Stimulated activated CD4-positive, alpha-beta T cell treated with anti-CD3 and anti-CD28 coated beads, Interleukin-1b, Interleukin-23, amount 100 ng/mL, for 1 hour (primary cell): ENCODE measurements around the gene KIF11.
"Not testable (repeated sequence)": the region's sequence is repeated elsewhere in the genome, so short reads cannot be mapped to it uniquely, and the experiment has no call there.

Experiments used
- DNase-seq, 2 donors: peaks; one replicate each; pipeline ENCODE4 v3.0.0-alpha.2; 2020; ENCODE audit warnings: low read depth in 2 of 2

KIF11 gene

GRCh38 chr10:92590623-92591549, 2.0 kb upstream of the KIF11 start:
- no peak for DNase-seq

- peak; percentile 65 to 70 for DNase-seq
These were observed 1.3 kb upstream of the KIF11 start for GRCh38 chr10:92591550-92592022.

DNA sequence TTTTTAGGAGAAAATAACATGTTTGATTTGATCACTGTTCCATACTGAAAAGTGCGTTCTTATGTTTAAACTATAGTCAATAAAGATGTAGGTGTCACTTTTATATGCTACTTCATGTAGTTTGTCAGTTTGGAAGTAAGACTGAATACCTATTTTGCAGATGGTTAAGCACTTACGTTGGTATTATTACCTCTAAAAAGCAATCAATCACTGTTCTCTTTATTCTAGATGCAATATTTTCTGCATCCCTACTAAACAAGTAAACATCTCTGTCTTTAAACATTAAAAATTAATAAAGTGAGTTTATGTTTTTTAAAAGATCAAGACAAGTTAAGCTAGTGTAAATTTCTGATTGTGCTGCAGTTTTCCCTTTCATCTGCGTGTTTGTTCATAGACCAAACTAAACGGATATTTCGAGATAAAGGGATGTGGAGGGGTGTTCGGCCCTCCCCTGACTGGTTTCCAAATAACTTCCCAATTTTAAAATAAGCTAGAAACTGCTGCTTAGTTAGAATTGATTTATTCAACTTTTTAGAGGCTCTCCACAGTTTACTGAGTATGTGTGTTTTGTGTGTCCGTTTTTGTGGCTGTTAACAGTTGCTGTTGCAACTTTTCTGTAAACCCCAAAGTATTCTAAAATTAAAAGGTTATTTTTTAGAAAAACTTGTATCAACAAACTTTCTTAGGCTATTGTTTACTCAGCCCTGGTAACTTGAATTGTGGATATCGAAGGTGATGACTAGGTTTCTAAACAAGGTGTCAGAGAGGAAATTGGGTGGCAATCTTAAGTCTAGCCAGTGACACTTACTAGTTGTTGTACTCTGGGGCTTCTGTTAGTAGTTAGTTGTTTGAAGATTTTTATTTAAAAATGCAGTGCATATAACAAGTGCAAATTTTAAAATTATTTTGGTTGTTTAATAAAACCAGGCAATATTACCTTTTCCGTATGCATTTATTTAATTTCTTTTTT, 974 bp downstream of the KIF11 start:
- DNase-seq, result no peak

DNA sequence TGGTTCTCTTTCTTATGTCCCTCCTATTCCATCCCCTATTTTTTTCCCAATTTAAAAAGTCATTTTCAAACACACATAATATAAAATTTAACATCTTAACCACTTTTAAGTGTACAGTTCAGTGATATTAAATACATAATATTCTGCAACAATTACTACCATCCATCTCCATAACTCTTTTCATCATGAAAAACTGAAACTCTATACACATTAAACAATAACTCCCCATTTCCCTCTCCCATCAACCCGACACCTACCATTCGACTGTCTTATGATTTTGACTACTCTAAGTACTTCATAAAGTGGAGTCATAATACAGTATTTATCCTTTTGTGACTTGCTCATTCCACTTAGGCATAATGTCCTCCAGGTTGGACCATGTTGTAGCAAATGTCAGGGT, 2.6 kb downstream of the KIF11 start:
- DNase-seq, result no peak

DNA sequence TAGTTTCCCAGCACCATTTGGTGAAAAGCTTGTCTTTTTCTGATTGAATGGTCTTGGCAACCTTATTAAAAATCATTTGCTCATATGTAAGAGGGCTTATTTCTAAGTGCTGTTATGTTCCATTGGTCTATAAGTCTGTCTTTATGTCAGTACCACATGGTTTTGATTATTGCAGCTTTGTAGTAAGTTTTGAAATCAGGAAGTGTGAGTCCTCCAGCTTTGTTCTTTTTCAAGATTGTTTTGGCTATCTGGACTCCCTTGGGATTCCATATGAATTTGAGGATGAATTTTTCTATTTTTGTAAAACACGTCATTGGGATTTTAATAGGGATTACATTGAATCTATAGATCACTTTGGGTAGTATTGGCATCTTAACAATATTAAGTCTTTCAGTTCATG, 5.4 kb downstream of the KIF11 start:
- DNase-seq, result no peak

DNA sequence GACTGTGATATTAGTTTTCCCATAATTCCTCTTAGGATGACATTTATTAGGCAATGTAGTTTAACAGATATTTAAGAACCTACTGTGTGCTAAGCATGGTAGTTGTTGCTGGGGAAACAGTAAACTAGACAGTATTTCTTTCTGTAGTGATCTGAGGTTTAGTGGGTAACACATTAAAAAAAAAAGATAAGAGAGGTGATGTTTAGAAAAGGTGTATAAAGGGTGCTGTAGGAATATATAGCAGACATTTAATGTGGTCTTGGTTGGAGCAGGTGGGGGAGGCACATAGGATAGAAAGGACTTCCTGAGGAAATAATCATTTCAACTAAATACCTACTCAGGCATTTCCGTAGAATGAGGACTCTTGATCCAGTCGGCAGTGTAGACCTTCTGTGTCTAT, 11.9 kb downstream of the KIF11 start:
- no peak for DNase-seq

GRCh38 chr10:92615515-92615914, 22.6 kb downstream of the KIF11 start:
- no peak for DNase-seq

GRCh38 chr10:92619368-92619767, 26.4 kb downstream of the KIF11 start:
- no peak for DNase-seq

GRCh38 chr10:92627845-92628480, 35.0 kb downstream of the KIF11 start:
- DNase-seq, result no peak

DNA sequence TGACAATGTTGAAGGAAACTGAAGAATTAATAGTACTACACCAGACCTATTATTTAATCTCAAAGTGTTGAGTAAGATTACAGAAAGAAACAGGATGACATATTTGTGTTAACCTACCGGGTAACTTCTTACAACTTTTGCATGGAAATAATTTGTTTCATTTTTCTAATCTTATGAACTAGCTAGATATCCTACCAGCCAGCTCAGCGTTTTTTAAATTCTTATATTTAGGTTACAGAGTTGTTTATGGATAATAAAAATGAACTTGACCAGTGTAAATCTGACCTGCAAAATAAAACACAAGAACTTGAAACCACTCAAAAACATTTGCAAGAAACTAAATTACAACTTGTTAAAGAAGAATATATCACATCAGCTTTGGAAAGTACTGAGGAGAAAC, 37.0 kb downstream of the KIF11 start:
- DNase-seq, result no peak

GRCh38 chr10:92638037-92638436, 45.1 kb downstream of the KIF11 start:
- no peak for DNase-seq

GRCh38 chr10:92640107-92640506, 47.2 kb downstream of the KIF11 start:
- DNase-seq, result no peak

- DNase-seq, result no peak
These were observed 48.6 kb downstream of the KIF11 start for GRCh38 chr10:92641492-92641891.

DNA sequence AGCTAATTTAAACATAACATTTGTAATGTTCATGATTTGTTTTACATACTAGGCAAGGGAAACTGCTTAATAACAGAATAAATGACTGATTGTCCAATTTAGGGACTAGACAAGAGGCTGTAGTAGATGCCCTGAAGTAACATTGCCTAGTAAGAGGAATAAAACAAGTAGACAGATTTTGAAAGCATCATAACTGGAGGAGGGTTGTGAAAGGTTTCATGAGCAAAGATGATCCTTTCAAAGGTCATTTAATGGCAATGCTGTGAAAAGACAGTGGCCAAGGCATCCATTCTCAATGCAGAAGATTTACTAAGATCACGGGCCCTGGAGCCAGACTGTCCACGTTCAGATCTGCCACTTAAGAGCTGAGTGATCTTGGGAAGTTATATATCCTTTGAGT, 52.0 kb downstream of the KIF11 start:
- DNase-seq, result no peak

- DNase-seq, result not testable (repeated sequence)
These were observed 57.9 kb downstream of the KIF11 start for GRCh38 chr10:92650864-92651263.

- DNase-seq, result no peak
These were observed 62.5 kb downstream of the KIF11 start for GRCh38 chr10:92655426-92655825.

DNA sequence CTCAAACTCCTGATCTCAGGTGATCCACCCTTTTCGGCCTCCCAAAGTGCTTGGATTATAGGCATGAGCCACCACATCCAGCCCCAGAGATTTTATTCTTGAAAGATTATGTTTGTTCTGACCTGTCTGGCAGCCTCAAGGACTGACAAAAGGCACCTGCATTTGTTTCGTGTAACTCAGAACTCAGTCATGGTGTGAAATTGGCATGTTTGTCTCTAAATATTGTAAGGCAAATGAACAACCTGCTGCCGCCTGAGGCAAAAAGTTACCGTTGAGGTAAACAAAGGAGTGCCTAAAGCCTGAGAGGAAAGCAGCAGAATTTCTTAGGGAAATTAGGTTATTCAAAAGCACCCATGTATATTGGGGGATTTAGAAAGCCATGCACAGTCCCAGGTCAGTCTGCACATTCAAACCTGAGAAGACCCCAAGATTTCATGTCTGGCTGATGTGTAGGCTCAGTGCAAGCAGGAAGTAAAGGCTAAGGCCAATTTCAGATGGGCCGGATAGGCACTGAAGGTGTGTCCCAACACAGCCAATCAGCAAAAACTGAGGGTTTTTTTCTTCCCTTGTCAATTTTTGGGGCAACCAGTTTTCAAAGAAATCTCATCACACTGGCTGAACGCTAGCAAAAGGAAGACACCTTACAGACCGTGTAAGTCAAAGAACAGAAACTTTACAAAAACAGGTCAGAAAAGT, 63.5 kb downstream of the KIF11 start:
- DNase-seq, result no peak

DNA sequence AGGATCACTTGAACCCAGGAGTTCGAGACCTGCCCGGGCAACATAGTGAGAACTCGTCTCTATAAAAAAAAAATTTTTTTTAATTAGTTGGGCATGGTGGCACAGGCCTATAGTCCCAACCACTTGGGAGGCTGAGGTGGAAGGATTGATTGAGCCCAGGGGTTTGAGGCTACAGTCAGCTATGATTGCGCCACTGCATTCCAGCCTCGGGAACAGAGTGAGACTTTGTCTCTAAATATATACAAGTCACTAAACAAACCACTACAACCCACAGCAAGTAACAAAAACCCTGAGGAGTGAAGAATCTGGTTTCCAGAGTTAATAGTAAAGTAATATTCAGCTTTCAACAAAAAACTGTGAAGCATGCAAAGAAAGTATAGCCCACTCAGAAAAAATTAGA, 64.1 kb downstream of the KIF11 start:
- no peak for DNase-seq

GRCh38 chr10:92662848-92663247, 69.9 kb downstream of the KIF11 start:
- no peak for DNase-seq

DNA sequence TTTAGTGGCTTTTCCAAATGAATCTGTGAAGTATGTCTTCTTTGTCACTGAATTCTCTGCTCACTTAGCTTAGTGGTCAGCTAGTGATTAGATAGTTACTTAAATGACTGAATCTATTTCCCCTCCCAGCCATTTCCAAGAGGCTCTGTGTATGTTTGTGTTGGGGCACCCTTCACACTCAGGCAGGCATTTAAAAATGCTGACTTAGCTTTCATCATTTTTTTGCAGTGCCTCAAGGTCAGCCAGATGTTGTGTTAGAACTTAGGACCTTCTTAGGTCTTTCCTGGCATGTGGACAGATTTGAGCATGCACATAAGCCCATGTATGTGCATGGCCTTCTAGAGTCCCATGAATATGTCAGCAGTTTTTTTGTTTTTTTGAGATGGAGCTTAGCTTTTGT, 71.4 kb downstream of the KIF11 start:
- DNase-seq, result no peak

- no peak for DNase-seq
These were observed 74.1 kb downstream of the KIF11 start for GRCh38 chr10:92667078-92667477.
